SK-N-SH (cell line): ENCODE measurements around the gene RNPEPL1.

ENCODE experiments used
- POLR2AphosphoS5 ChIP-seq: IDR thresholded peaks from 2 replicates; pipeline ENCODE4 v1.6.1; 2012; ENCODE audit warnings: low read depth, low read length
- YY1 ChIP-seq: IDR thresholded peaks from 2 replicates; pipeline ENCODE4 v1.4.0; 2012; ENCODE audit warnings: low read depth, mild to moderate bottlenecking
- TF ChIP-seq, protein P1 (sequence below): fragments of 200-600 bp; sonication (generic); IDR thresholded peaks from 2 replicates; pipeline ENCODE4 v1.6.1; 2017; ENCODE audit warnings: antibody characterized with exemption, mild to moderate bottlenecking, moderate library complexity
- TF ChIP-seq, protein P2 (sequence below): IDR thresholded peaks from 2 replicates; pipeline ENCODE4 v1.4.0; 2012; ENCODE audit warnings: low read depth, borderline replicate concordance

DNA sequence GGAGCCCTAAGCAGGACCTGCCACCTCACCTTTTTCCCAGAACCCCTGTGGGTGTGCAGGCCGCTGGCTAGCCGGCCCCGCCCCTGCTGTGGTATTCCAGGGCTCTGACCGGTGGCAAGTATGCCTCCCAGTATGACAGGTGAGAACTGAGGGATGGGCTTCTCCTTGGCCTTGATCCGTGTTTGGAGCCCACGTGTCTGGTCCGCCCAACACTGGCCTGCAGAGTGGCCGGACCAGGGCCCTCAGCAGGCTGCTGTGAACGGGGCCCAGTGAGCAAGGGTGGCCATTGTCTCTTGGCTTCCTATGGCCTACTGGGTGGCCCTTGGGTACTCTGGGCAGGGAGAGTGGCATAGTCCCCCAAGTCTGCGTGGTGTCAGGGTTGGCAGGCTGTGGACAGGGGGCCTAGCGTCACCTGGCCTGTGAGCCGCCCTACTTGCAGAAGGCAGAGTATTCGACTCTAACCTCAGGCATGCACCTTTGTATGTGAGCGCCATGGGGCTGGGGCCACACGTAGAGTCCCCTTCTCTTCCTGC, 1.8 kb downstream of the RNPEPL1 start:
- TF ChIP-seq, protein P1, sequence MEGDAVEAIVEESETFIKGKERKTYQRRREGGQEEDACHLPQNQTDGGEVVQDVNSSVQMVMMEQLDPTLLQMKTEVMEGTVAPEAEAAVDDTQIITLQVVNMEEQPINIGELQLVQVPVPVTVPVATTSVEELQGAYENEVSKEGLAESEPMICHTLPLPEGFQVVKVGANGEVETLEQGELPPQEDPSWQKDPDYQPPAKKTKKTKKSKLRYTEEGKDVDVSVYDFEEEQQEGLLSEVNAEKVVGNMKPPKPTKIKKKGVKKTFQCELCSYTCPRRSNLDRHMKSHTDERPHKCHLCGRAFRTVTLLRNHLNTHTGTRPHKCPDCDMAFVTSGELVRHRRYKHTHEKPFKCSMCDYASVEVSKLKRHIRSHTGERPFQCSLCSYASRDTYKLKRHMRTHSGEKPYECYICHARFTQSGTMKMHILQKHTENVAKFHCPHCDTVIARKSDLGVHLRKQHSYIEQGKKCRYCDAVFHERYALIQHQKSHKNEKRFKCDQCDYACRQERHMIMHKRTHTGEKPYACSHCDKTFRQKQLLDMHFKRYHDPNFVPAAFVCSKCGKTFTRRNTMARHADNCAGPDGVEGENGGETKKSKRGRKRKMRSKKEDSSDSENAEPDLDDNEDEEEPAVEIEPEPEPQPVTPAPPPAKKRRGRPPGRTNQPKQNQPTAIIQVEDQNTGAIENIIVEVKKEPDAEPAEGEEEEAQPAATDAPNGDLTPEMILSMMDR, result no peak
- TF ChIP-seq YY1 (no peak), POLR2AphosphoS5 (no peak)
- TF ChIP-seq, protein P2, sequence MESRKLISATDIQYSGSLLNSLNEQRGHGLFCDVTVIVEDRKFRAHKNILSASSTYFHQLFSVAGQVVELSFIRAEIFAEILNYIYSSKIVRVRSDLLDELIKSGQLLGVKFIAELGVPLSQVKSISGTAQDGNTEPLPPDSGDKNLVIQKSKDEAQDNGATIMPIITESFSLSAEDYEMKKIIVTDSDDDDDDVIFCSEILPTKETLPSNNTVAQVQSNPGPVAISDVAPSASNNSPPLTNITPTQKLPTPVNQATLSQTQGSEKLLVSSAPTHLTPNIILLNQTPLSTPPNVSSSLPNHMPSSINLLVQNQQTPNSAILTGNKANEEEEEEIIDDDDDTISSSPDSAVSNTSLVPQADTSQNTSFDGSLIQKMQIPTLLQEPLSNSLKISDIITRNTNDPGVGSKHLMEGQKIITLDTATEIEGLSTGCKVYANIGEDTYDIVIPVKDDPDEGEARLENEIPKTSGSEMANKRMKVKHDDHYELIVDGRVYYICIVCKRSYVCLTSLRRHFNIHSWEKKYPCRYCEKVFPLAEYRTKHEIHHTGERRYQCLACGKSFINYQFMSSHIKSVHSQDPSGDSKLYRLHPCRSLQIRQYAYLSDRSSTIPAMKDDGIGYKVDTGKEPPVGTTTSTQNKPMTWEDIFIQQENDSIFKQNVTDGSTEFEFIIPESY, result no peak
